H1 (cell line): Measurements from ENCODE around the gene DNASE1. TPM values are rescaled to one million over a fixed set of nuclear protein-coding genes. Genes with fewer than 3 reads are reported as not detected.

Experiments used
- ASH2L ChIP-seq: fragments of 200-600, 300-600 bp; sonication (generic); IDR thresholded peaks from one replicate; pipeline ENCODE4 v1.7.1; 2017; ENCODE audit warnings: low read length
- BACH1 ChIP-seq: IDR thresholded peaks from 2 replicates; pipeline ENCODE4 v1.6.1; 2012; ENCODE audit warnings: low read length, improper control_type of control experiment
- BRCA1 ChIP-seq: IDR thresholded peaks from 2 replicates; pipeline ENCODE4 v1.6.1; 2012; ENCODE audit warnings: low read depth, low read length, improper control_type of control experiment
- CBX8 ChIP-seq: fragments of 300-800, 300-1000 bp; sonication (generic); IDR thresholded peaks from 2 replicates; pipeline ENCODE4 v1.7.1; 2016; ENCODE audit warnings: low read depth, low read length, borderline replicate concordance
- CHD2 ChIP-seq: IDR thresholded peaks from 2 replicates; pipeline ENCODE4 v1.6.1; 2012; ENCODE audit warnings: low read length, improper control_type of control experiment
- EGR1 ChIP-seq: IDR thresholded peaks from 2 replicates; pipeline ENCODE4 v1.6.1; 2011; ENCODE audit warnings: low read depth, low read length, borderline replicate concordance
- GABPA ChIP-seq: IDR thresholded peaks from 2 replicates; pipeline ENCODE4 v1.6.1; 2011; ENCODE audit warnings: mild to moderate bottlenecking, low read length, moderate library complexity, borderline replicate concordance; ENCODE audit not compliant: insufficient read depth
- GTF2F1 ChIP-seq: IDR thresholded peaks from 2 replicates; pipeline ENCODE4 v1.6.1; 2012; ENCODE audit warnings: low read depth, low read length, improper control_type of control experiment, borderline replicate concordance
- JUND ChIP-seq: IDR thresholded peaks from 2 replicates; pipeline ENCODE4 v1.6.1; 2011; ENCODE audit warnings: mild to moderate bottlenecking, improper control_type of control experiment, low read length
- KDM1A ChIP-seq: fragments of 200-600, 300-600 bp; sonication (generic); IDR thresholded peaks from 2 replicates; pipeline ENCODE4 v1.7.1; 2016; ENCODE audit warnings: mild to moderate bottlenecking, low read length, borderline replicate concordance
- KDM5A ChIP-seq: fragments of 200-600 bp; IDR thresholded peaks from 2 replicates; pipeline ENCODE4 v1.7.1; 2012; ENCODE audit warnings: mild to moderate bottlenecking, low read length, inconsistent platforms, mixed read lengths
- NANOG ChIP-seq: IDR thresholded peaks from 2 replicates; pipeline ENCODE4 v1.6.1; 2011; ENCODE audit warnings: low read length, low read depth, mild to moderate bottlenecking, inconsistent platforms; ENCODE audit not compliant: insufficient read depth, poor library complexity, severe bottlenecking
- POLR2A ChIP-seq, 2 experiments: IDR thresholded peaks; 1 replicate in 1 of 2; 2 replicates in 1 of 2; pipeline ENCODE4 v1.6.1; 2011; ENCODE audit warnings: low read depth in 2 of 2, low read length in 2 of 2, mild to moderate bottlenecking in 2 of 2; ENCODE audit errors: control extremely low read depth in 1 of 2
- POLR2AphosphoS5 ChIP-seq: IDR thresholded peaks from 2 replicates; pipeline ENCODE4 v1.6.1; 2011; ENCODE audit warnings: low read depth, low read length
- RAD21 ChIP-seq, 2 experiments: IDR thresholded peaks in 1 of 2; conservative IDR thresholded peaks in 1 of 2; 2 replicates each; pipeline ENCODE4 v1.6.1; 2011; ENCODE audit warnings: low read depth in 2 of 2, low read length in 2 of 2, improper control_type of control experiment in 1 of 2, inconsistent platforms in 1 of 2, mild to moderate bottlenecking in 1 of 2, moderate library complexity in 1 of 2
- RFX5 ChIP-seq: IDR thresholded peaks from 2 replicates; pipeline ENCODE4 v1.6.1; 2011; ENCODE audit warnings: low read depth, low read length, improper control_type of control experiment, borderline replicate concordance
- RXRA ChIP-seq: IDR thresholded peaks from 2 replicates; pipeline ENCODE4 v1.6.1; 2011; ENCODE audit warnings: low read depth, mild to moderate bottlenecking, low read length, moderate library complexity; ENCODE audit not compliant: insufficient read depth
- SUZ12 ChIP-seq: fragments of 200-600 bp; sonication (generic); IDR thresholded peaks from 2 replicates; pipeline ENCODE4 v1.6.1; 2012; ENCODE audit warnings: mild to moderate bottlenecking, inconsistent platforms, low read length, moderate library complexity, mixed read lengths
- TCF12 ChIP-seq: IDR thresholded peaks from 2 replicates; pipeline ENCODE4 v1.6.1; 2011; ENCODE audit warnings: low read depth, mild to moderate bottlenecking, low read length
- YY1 ChIP-seq: IDR thresholded peaks from 2 replicates; pipeline ENCODE4 v1.6.1; 2011; ENCODE audit warnings: low read depth, mild to moderate bottlenecking, low read length
- ZNF274 ChIP-seq: IDR thresholded peaks from 2 replicates; pipeline ENCODE4 v1.7.0; 2012; ENCODE audit warnings: low read length, borderline replicate concordance; ENCODE audit errors: extremely low read depth
- polyA plus RNA-seq, 7 experiments: library from polyadenylated mRNA; depleted of rRNA in 3 of 7; stranded (reverse) in 5 of 7; unstranded in 2 of 7; fragments of >200 nt in 5 of 7; fragments of 200-250 nt in 2 of 7; gene quantifications; 1 replicate in 5 of 7; 2 replicates in 1 of 7; 4 replicates in 1 of 7; pipeline versions ENCODE4 v1.2.1 to v1.2.3, GENCODE V29; 2011 to 2013; ENCODE audit warnings: missing spikeins in 2 of 7, mixed read lengths in 2 of 7
- total RNA-seq: library from RNA; stranded (reverse); fragmentation: NEBNext Ultra II Directional; extraction: Animal tissue kit (Norgen Biotek cat#: 25700); gene quantifications from 2 replicates; pipeline ENCODE4 v1.2.1, GENCODE V29; 2021
- TF ChIP-seq, protein P1 (sequence below): IDR thresholded peaks from 2 replicates; pipeline ENCODE4 v1.6.1; 2012; ENCODE audit warnings: inconsistent platforms
- TF ChIP-seq, protein P2 (sequence below): IDR thresholded peaks from 2 replicates; pipeline ENCODE4 v1.6.1; 2011; ENCODE audit warnings: low read length, improper control_type of control experiment

Gene DNASE1
- total and polyA plus RNA-seq, 2 of the 8 experiments (the other 6 are each of a cell fraction or from before 2014, with no cell fraction given) = 11.5 to 16.7 TPM

DNA sequence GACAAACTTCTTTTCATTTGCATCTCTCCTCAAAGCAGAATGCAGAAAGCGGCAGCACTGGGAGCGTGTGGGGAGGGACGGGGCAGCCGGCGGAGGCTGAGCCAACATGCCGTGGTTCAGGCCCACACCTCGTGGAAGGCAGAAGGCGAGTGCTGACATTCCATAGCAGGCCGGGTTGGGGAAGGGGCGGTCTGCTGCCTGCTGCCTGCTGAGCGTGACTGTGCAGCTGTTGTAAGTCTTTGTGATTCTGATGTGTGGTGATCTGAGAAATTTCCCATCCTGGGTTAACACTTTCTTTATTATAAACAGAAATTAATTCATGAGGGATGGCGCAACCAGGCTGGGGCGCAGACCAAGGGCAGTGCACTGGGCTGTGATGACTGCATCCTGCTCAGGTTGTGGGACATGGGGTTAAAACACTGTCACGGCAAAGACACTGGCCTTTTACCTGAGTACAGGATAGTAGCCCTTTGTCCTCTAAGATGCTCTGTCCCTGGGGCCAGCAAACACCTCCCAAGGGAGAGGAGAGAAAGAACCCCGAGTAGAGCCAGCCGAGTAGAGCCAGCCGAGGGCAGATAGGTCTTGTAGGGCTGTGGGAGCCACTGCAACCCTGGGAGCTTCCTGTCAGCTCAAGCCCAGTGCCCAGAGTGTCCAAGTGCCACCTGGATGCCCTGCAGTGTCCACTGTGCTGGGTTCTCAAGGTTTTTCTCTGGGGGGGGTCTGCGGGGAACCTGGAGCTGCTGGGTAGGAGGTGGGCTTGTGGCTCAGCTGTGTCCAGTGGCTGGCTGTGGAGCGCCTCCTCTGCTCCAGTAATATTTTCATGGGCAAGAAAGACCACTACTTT lies 8.8 kb upstream of the DNASE1 start (continued):
- TF ChIP-seq JUND = no peak
- TF ChIP-seq, protein P1, sequence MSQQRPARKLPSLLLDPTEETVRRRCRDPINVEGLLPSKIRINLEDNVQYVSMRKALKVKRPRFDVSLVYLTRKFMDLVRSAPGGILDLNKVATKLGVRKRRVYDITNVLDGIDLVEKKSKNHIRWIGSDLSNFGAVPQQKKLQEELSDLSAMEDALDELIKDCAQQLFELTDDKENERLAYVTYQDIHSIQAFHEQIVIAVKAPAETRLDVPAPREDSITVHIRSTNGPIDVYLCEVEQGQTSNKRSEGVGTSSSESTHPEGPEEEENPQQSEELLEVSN = peak; percentile 79
- no peak for TF ChIP-seq ZNF274
- no peak for TF ChIP-seq KDM1A
- TF ChIP-seq RFX5 = no peak
- TF ChIP-seq RAD21 (IDR thresholded peaks at IDR 0.05 in 1 of 2, conservative IDR thresholded peaks at IDR 0.05 in 1 of 2; ENCODE audit: low read depth in 2 of 2, low read length in 2 of 2) = no peak
- 0 out of 2 replicates have a peak, but pooled peaks have one; percentile 29 for TF ChIP-seq CHD2
- no peak for TF ChIP-seq GABPA
- TF ChIP-seq, protein P2, sequence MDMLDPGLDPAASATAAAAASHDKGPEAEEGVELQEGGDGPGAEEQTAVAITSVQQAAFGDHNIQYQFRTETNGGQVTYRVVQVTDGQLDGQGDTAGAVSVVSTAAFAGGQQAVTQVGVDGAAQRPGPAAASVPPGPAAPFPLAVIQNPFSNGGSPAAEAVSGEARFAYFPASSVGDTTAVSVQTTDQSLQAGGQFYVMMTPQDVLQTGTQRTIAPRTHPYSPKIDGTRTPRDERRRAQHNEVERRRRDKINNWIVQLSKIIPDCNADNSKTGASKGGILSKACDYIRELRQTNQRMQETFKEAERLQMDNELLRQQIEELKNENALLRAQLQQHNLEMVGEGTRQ = no peak
- 0 out of 2 replicates have a peak, but pooled peaks have one; percentile 46 for TF ChIP-seq TCF12
- no peak for TF ChIP-seq KDM5A
- no peak for TF ChIP-seq RXRA
- no peak for TF ChIP-seq CBX8
- TF ChIP-seq POLR2A (IDR thresholded peaks at IDR 0.05; ENCODE audit: control extremely low read depth in 1 of 2, low read depth in 2 of 2, low read length in 2 of 2) = no peak; a peak in 1 of 3 replicates
- TF ChIP-seq GTF2F1 = no peak
- peak; percentile 60; the same call in 1 of the 2 replicates for TF ChIP-seq POLR2AphosphoS5
- TF ChIP-seq BRCA1 = no peak
- TF ChIP-seq SUZ12 = no peak
- peak; percentile 64; the same call in 1 of the 2 replicates for TF ChIP-seq BACH1
- TF ChIP-seq ASH2L = peak; percentile 46
- peak; percentile 88 for TF ChIP-seq NANOG
- no peak for TF ChIP-seq YY1
- no peak for TF ChIP-seq EGR1
